K562 (cell line): ENCODE data around the gene GLI3. TPM values are rescaled to one million over a fixed set of nuclear protein-coding genes. Genes with fewer than 3 reads are reported as not detected.

Source experiments
- ATAC-seq: fragments of 200-7000 bp; cut with Tn5 transposase; 3 replicates; pipeline ENCODE4 v1.9.1; 2020; ENCODE audit warnings: moderate library complexity
- BruUV-seq: library from RNA; stranded (reverse); fragments of 400-500 nt; replicated peaks from 2 replicates; lab custom pipeline; 2021; lab: Mats Ljungman, UMichigan
- CTCF ChIA-PET: fragments of 300-600 bp; formaldehyde crosslinking; extraction: SDS; loops from one replicate; lab custom pipeline; 2021; ENCODE audit warnings: low intra/inter-chr PET ratio; lab: Yijun Ruan, JAX
- POLR2A ChIA-PET: fragments of 300-600, 350-650 bp; sonication (Branson Sonifier 250); formaldehyde crosslinking; extraction: SDS; loops from one replicate; lab custom pipeline; 2021; ENCODE audit warnings: antibody characterized with exemption, inconsistent platforms; lab: Yijun Ruan, JAX
- DNase-seq, 4 experiments: peaks; one replicate each; pipeline versions ENCODE4 v3.0.0 to v3.0.0-alpha.2; 2011 to 2018; ENCODE audit warnings: low spot score in 3 of 4, mixed read lengths in 3 of 4; ENCODE audit errors: extremely low read depth in 1 of 4
- FAIRE-seq: peaks from 2 replicates; lab custom pipeline; 2011; peaks lifted over from hg19 to GRCh38; lab: Jason Lieb, UNC
- H2AFZ ChIP-seq: 2 replicates; pipeline ENCODE4 v1.6.0; 2011; ENCODE audit warnings: low read depth, low read length, control low read depth, inconsistent platforms
- H3K27ac ChIP-seq: fragments of 200-600 bp; 3 replicates; pipeline ENCODE4 v1.8.0; 2011; ENCODE audit warnings: low read depth, mild to moderate bottlenecking, control low read depth, inconsistent platforms, low read length, moderate library complexity, mixed read lengths; ENCODE audit errors: extremely low read depth
- H3K27me3 ChIP-seq, 2 experiments: fragments of 300-600 bp in 1 of 2; 2 replicates in 1 of 2; 3 replicates in 1 of 2; pipeline versions ENCODE4 v1.6.0 to v1.8.0; 2011; ENCODE audit warnings: inconsistent platforms in 2 of 2, low read length in 2 of 2, mild to moderate bottlenecking in 1 of 2, mixed read lengths in 1 of 2, moderate library complexity in 1 of 2; ENCODE audit not compliant: control insufficient read depth in 2 of 2, insufficient read depth in 2 of 2
- H3K36me3 ChIP-seq: fragments of 300-600 bp; 3 replicates; pipeline ENCODE4 v1.8.0; 2011; ENCODE audit warnings: mild to moderate bottlenecking, low read length, inconsistent platforms; ENCODE audit not compliant: control insufficient read depth, insufficient read depth
- H3K4me1 ChIP-seq, 2 experiments: fragments of 200-600 bp in 1 of 2; replicated peaks in 1 of 2; 2 replicates in 1 of 2; 3 replicates in 1 of 2; pipeline versions ENCODE4 v1.5.1 to v1.8.0; 2011; ENCODE audit warnings: inconsistent platforms in 2 of 2, low read length in 2 of 2, mild to moderate bottlenecking in 1 of 2, mixed read lengths in 1 of 2, moderate library complexity in 1 of 2; ENCODE audit not compliant: control insufficient read depth in 2 of 2, insufficient read depth in 2 of 2
- H3K4me2 ChIP-seq: 2 replicates; pipeline ENCODE4 v1.6.1; 2011; ENCODE audit warnings: low read length, control low read depth, inconsistent platforms, mixed read lengths; ENCODE audit not compliant: insufficient read depth
- H3K4me3 ChIP-seq: fragments of 200-600 bp; sonication (generic), shearing (Covaris generic); 2 replicates; pipeline ENCODE4 v1.5.1; 2016; ENCODE audit warnings: control low read depth, inconsistent platforms
- H3K79me2 ChIP-seq: fragments of 200-600 bp; 3 replicates; pipeline ENCODE4 v1.8.0; 2011; ENCODE audit warnings: low read length, inconsistent platforms; ENCODE audit not compliant: control insufficient read depth, insufficient read depth
- H3K9ac ChIP-seq, 2 experiments: 2 replicates each; pipeline versions ENCODE4 v1.6.0 to v1.6.1; 2011; ENCODE audit warnings: low read depth in 2 of 2, low read length in 2 of 2, control low read depth in 1 of 2, inconsistent platforms in 1 of 2, mild to moderate bottlenecking in 1 of 2, mixed read lengths in 1 of 2; ENCODE audit not compliant: insufficient read depth in 1 of 2
- H3K9me1 ChIP-seq: one replicate; pipeline ENCODE4 v1.6.0; 2011; ENCODE audit warnings: inconsistent platforms, mild to moderate bottlenecking, low read length, moderate library complexity; ENCODE audit not compliant: control insufficient read depth, insufficient read depth
- H3K9me3 ChIP-seq: replicated peaks from 2 replicates; pipeline ENCODE4 v1.5.1; 2011; ENCODE audit warnings: low read depth, low read length, inconsistent platforms; ENCODE audit not compliant: control insufficient read depth, insufficient read depth
- H4K20me1 ChIP-seq: replicated peaks from 2 replicates; pipeline ENCODE4 v1.6.1; 2011; ENCODE audit warnings: low read length, inconsistent platforms, mixed read lengths; ENCODE audit not compliant: control insufficient read depth, insufficient read depth
- BCOR ChIP-seq: fragments of 450-650 bp; IDR thresholded peaks from 2 replicates; pipeline ENCODE4 v1.6.1; 2016
- COPS2 ChIP-seq: fragments of 450-650 bp; conservative IDR thresholded peaks from 2 replicates; pipeline ENCODE4 v1.6.1; 2016; ENCODE audit warnings: mild to moderate bottlenecking, moderate library complexity
- HDAC6 ChIP-seq: IDR thresholded peaks from 2 replicates; pipeline ENCODE4 v1.6.1; 2012; ENCODE audit warnings: low read depth, mild to moderate bottlenecking, control low read depth, inconsistent platforms, low read length, moderate library complexity
- KDM2B ChIP-seq: fragments of 250-450 bp; sonication (Bioruptor Pico); IDR thresholded peaks from 2 replicates; pipeline ENCODE4 v1.8.0; 2021; ENCODE audit warnings: mild to moderate bottlenecking, moderate library complexity
- MCM7 ChIP-seq, 2 experiments: fragments of 450-650 bp; IDR thresholded peaks; 2 replicates each; pipeline ENCODE4 v1.6.1; 2016 to 2018
- POLR2AphosphoS5 ChIP-seq: IDR thresholded peaks from 2 replicates; pipeline ENCODE4 v1.6.1; 2011; ENCODE audit warnings: mild to moderate bottlenecking, low read depth, low read length, moderate library complexity; ENCODE audit not compliant: control insufficient read depth, insufficient read depth
- PREB ChIP-seq: sonication (generic); formaldehyde crosslinking; IDR thresholded peaks from 2 replicates; pipeline ENCODE4 v1.8.1; 2023; ENCODE audit warnings: mild to moderate bottlenecking, missing genetic modification reagents
- RB1 ChIP-seq: fragments of 450-650 bp; IDR thresholded peaks from 2 replicates; pipeline ENCODE4 v1.6.1; 2017; ENCODE audit warnings: low read depth, mild to moderate bottlenecking
- SAP30 ChIP-seq: fragments of 200-600 bp; sonication (generic); IDR thresholded peaks from 2 replicates; pipeline ENCODE4 v1.6.1; 2012; ENCODE audit warnings: borderline replicate concordance, low read depth, mild to moderate bottlenecking, moderate library complexity, low read length, control low read depth, inconsistent platforms; ENCODE audit not compliant: insufficient read depth, poor library complexity, severe bottlenecking
- ZNF143 ChIP-seq: sonication (generic); formaldehyde crosslinking; IDR thresholded peaks from 2 replicates; pipeline ENCODE4 v1.9.0; 2022; ENCODE audit warnings: mild to moderate bottlenecking, missing genetic modification reagents
- ZNF146 ChIP-seq: IDR thresholded peaks from one replicate; pipeline ENCODE4 v1.6.1; 2018; ENCODE audit warnings: missing compliant biosample characterization; ENCODE audit not compliant: unreplicated experiment
- ZNF445 ChIP-seq: fragments of 250-450 bp; sonication (Bioruptor Pico); IDR thresholded peaks from 2 replicates; pipeline ENCODE4 v1.4.0; 2020; ENCODE audit warnings: low read depth, mild to moderate bottlenecking, moderate library complexity
- WGBS: fragments of 100-300 bp; shearing (Covaris generic); methylation state at CpG from one replicate; pipeline ENCODE4 v1.1.6; 2016; ENCODE audit warnings: low coverage, mixed read lengths; ENCODE audit not compliant: insufficient coverage; ENCODE audit errors: missing lambda C conversion rate; 5-methylcytosine and 5-hydroxymethylcytosine counted together
- in situ Hi-C: fragments of 300-500 bp; cut with MboI; formaldehyde crosslinking; loops from 4 replicates; pipeline ENCODE4 v1.15.0; 2018; ENCODE audit warnings: inconsistent platforms, mixed read lengths
- intact Hi-C: fragments of 100-400 bp; cut with micrococcal nuclease; formaldehyde crosslinking; loops from 2 replicates; pipeline ENCODE4 v1.14.2; 2022
- polyA plus RNA-seq, 8 experiments: library from polyadenylated mRNA; depleted of rRNA in 4 of 8; stranded (reverse) in 5 of 8; unstranded in 3 of 8; fragments of >200 nt; fragmentation: Nextera tagmentation in 2 of 8; fragmentation: Illumina TruSeq in 1 of 8; extraction: Ambion mirVana in 2 of 8; extraction: Trizol in 1 of 8; gene quantifications; 2 replicates each; pipeline versions ENCODE4 v1.2.1 to v1.2.3, GENCODE V29; 2011 to 2014; ENCODE audit warnings: inconsistent platforms in 1 of 8, missing spikeins in 1 of 8
- total RNA-seq, 7 experiments: library from RNA; depleted of rRNA in 6 of 7; stranded (reverse); fragments of >200 nt in 6 of 7; fragmentation: Illumina TruSeq in 2 of 7; extraction: Trizol in 2 of 7; gene quantifications; 2 replicates each; pipeline versions ENCODE4 v1.2.1 to v1.2.3, GENCODE V29; 2011 to 2021; ENCODE audit warnings: low replicate concordance in 1 of 7

The GLI3 gene
- total and polyA plus RNA-seq, 9 of the 15 experiments (the other 6 are each of a cell fraction or from before 2014, with no cell fraction given), result 0.01 to 0.18 (median 0.07) TPM; not detected in 6

GRCh38 chr7:41912426-41912825, 324.6 kb downstream of the GLI3 start:
- H3K4me3 ChIP-seq, result no peak overlapping the region
- in situ Hi-C loops, result no loop called here
- no peak overlapping the region for H3K27ac ChIP-seq
- H4K20me1 ChIP-seq, result no peaks in the 10 kb centered on the region
- no peak for FAIRE-seq
- no peak for DNase-seq
- TF ChIP-seq KDM2B (CRISPR knock-in tag), result no peak
- no peak for TF ChIP-seq SAP30
- TF ChIP-seq MCM7 (IDR thresholded peaks at IDR 0.05), result no peak
- no peak for TF ChIP-seq ZNF146 (CRISPR knock-in tag)
- TF ChIP-seq ZNF143 (CRISPR knock-in tag), result no peak
- no peak for TF ChIP-seq BCOR
- no peak for TF ChIP-seq RB1
- no peak for TF ChIP-seq COPS2
- no peak for TF ChIP-seq ZNF445 (CRISPR knock-in tag)
- TF ChIP-seq HDAC6, result no peak
- TF ChIP-seq POLR2AphosphoS5, result no peak
- no peak for TF ChIP-seq PREB (CRISPR knock-in tag)
- TF ChIP-seq, all 486 proteins: peak for 0
- ATAC-seq, result no peak
- ChIA-PET CTCF (no interaction called here), POLR2A (no interaction called here)
- intact Hi-C loops, result no loop called here
- no TSS peak for BruUV-seq
- no peaks in the 10 kb centered on the region for H3K9me3 ChIP-seq
- H3K9ac ChIP-seq, result no peak overlapping the region
- H3K36me3 ChIP-seq, result no peaks in the 10 kb centered on the region
- H2AFZ ChIP-seq, result no peak overlapping the region
- H3K4me1 ChIP-seq, result no peaks in the 10 kb centered on the region
- H3K79me2 ChIP-seq, result no peaks in the 10 kb centered on the region
- H3K27me3 ChIP-seq, result no peaks in the 10 kb centered on the region
- no peaks in the 10 kb centered on the region for H3K9me1 ChIP-seq
- no peak overlapping the region for H3K4me2 ChIP-seq
- WGBS, result 0% methylated on average over 2 of the region's 2 CpGs
